Endothelial cell of umbilical vein (primary cell): ENCODE measurements around the gene TNRC6A. TPM values are rescaled to one million over a fixed set of nuclear protein-coding genes. Genes with fewer than 3 reads are reported as not detected.

ENCODE experiments used
- BruUV-seq: library from RNA; stranded (reverse); fragments of 400-500 nt; replicated peaks from 2 replicates; lab custom pipeline; 2021; lab: Mats Ljungman, UMichigan
- CTCF ChIA-PET: fragments of 300-600, 350-600 bp; sonication (Branson Sonifier 250); formaldehyde crosslinking; loops from one replicate; lab custom pipeline; 2021; ENCODE audit warnings: antibody characterized with exemption, inconsistent platforms; lab: Charles Lee
- POLR2A ChIA-PET: fragments of 300-600, 350-600 bp; sonication (Branson Sonifier 250); formaldehyde crosslinking; loops from one replicate; lab custom pipeline; 2021; ENCODE audit warnings: antibody characterized with exemption, inconsistent platforms; lab: Charles Lee
- DNase-seq: peaks from one replicate; pipeline ENCODE4 v3.0.0-alpha.2; 2011; ENCODE audit warnings: low read depth, low spot score
- FAIRE-seq: peaks from 2 replicates; lab custom pipeline; 2011; peaks lifted over from hg19 to GRCh38; lab: Jason Lieb, UNC
- H2AFZ ChIP-seq: 2 replicates; pipeline ENCODE4 v1.6.0; 2012; ENCODE audit warnings: low read depth, low read length, control low read depth, inconsistent platforms
- H3K27ac ChIP-seq: 2 replicates; pipeline ENCODE4 v1.5.1; 2011; ENCODE audit warnings: low read depth, mild to moderate bottlenecking, control low read depth, low read length, moderate library complexity; ENCODE audit not compliant: insufficient read depth
- H3K27me3 ChIP-seq, 2 experiments: 2 replicates each; pipeline versions ENCODE4 v1.6.0 to v1.6.1; 2011; ENCODE audit warnings: low read length in 2 of 2, mixed read lengths in 1 of 2; ENCODE audit not compliant: control insufficient read depth in 2 of 2, insufficient read depth in 2 of 2
- H3K36me3 ChIP-seq, 2 experiments: 2 replicates in 1 of 2; 3 replicates in 1 of 2; pipeline ENCODE4 v1.5.1; 2011; ENCODE audit warnings: low read length in 2 of 2, mild to moderate bottlenecking in 1 of 2, moderate library complexity in 1 of 2; ENCODE audit not compliant: control insufficient read depth in 2 of 2, insufficient read depth in 2 of 2; ENCODE audit errors: extremely low read depth in 1 of 2
- H3K4me1 ChIP-seq: 3 replicates; pipeline ENCODE4 v1.5.1; 2011; ENCODE audit warnings: mild to moderate bottlenecking, low read length; ENCODE audit not compliant: control insufficient read depth, insufficient read depth; ENCODE audit errors: extremely low read depth
- H3K4me2 ChIP-seq: 2 replicates; pipeline ENCODE4 v1.6.1; 2011; ENCODE audit warnings: low read length, control low read depth, mixed read lengths; ENCODE audit not compliant: insufficient read depth
- H3K4me3 ChIP-seq, 3 experiments: fragments of 200-600 bp in 1 of 3; sonication (generic), shearing (Covaris generic) in 1 of 3; replicated peaks in 1 of 3; 2 replicates each; pipeline ENCODE4 v1.5.1; 2011 to 2016; ENCODE audit warnings: control low read depth in 3 of 3, low read length in 3 of 3, mild to moderate bottlenecking in 2 of 3, inconsistent platforms in 1 of 3, low read depth in 1 of 3, moderate library complexity in 1 of 3; ENCODE audit not compliant: insufficient read depth in 1 of 3
- H3K79me2 ChIP-seq: 2 replicates; pipeline ENCODE4 v1.6.0; 2012; ENCODE audit warnings: low read length, inconsistent platforms; ENCODE audit not compliant: control insufficient read depth, insufficient read depth
- H3K9ac ChIP-seq: replicated peaks from 2 replicates; pipeline ENCODE3; 2011; ENCODE audit warnings: low read length, control low read depth; ENCODE audit not compliant: insufficient read depth; ENCODE audit errors: extremely low read depth
- H3K9me1 ChIP-seq: replicated peaks from 3 replicates; pipeline ENCODE4 v1.6.0; 2011; ENCODE audit warnings: mild to moderate bottlenecking, low read length; ENCODE audit not compliant: control insufficient read depth, insufficient read depth; ENCODE audit errors: extremely low read depth
- H3K9me3 ChIP-seq: replicated peaks from 2 replicates; pipeline ENCODE4 v1.5.1; 2012; ENCODE audit warnings: low read length, inconsistent platforms; ENCODE audit not compliant: control insufficient read depth, insufficient read depth
- H4K20me1 ChIP-seq: replicated peaks from 2 replicates; pipeline ENCODE3; 2011; ENCODE audit warnings: mild to moderate bottlenecking, low read length; ENCODE audit not compliant: control insufficient read depth, insufficient read depth; ENCODE audit errors: extremely low read depth
- EZH2 ChIP-seq: IDR thresholded peaks from 2 replicates; pipeline ENCODE4 v1.6.1; 2012; ENCODE audit warnings: borderline replicate concordance, low read depth, mild to moderate bottlenecking, moderate library complexity, low read length, inconsistent platforms; ENCODE audit not compliant: severe bottlenecking
- FOS ChIP-seq: IDR thresholded peaks from 2 replicates; pipeline ENCODE4 v1.6.1; 2011; ENCODE audit warnings: mild to moderate bottlenecking, low read length, moderate library complexity, borderline replicate concordance; ENCODE audit not compliant: insufficient read depth
- GATA2 ChIP-seq: IDR thresholded peaks from 2 replicates; pipeline ENCODE4 v1.7.0; 2011; ENCODE audit warnings: low read depth, mild to moderate bottlenecking, moderate library complexity, mixed read lengths, low read length; ENCODE audit not compliant: insufficient read length, insufficient read depth
- JUN ChIP-seq: IDR thresholded peaks from 2 replicates; pipeline ENCODE4 v1.6.1; 2011; ENCODE audit warnings: borderline replicate concordance, low read depth; ENCODE audit not compliant: insufficient read length, insufficient read depth
- MYC ChIP-seq: IDR thresholded peaks from one replicate; pipeline ENCODE4 v1.6.1; 2011; ENCODE audit warnings: mild to moderate bottlenecking, low read depth, low read length
- POLR2A ChIP-seq: IDR thresholded peaks from 2 replicates; pipeline ENCODE4 v1.6.1; 2012; ENCODE audit warnings: low read depth, mild to moderate bottlenecking, control low read depth, low read length
- POLR2AphosphoS5 ChIP-seq: IDR thresholded peaks from 2 replicates; pipeline ENCODE4 v1.6.1; 2012; ENCODE audit warnings: low read depth, mild to moderate bottlenecking, control low read depth, low read length, moderate library complexity; ENCODE audit not compliant: insufficient read depth
- dilution Hi-C: fragments of 300-500 bp; cut with MboI; formaldehyde crosslinking; loops from one replicate; pipeline ENCODE4 v1.15.0; 2019; ENCODE audit warnings: low sequenced_read_pairs; ENCODE audit not compliant: extremely low pct_ligation_motif_present
- intact Hi-C: fragments of 100-400 bp; cut with micrococcal nuclease; formaldehyde crosslinking; loops from one replicate; pipeline ENCODE4 v1.10.0; 2022
- polyA plus RNA-seq, 4 experiments: library from polyadenylated mRNA; depleted of rRNA in 3 of 4; stranded (reverse) in 3 of 4; unstranded in 1 of 4; fragments of >200 nt; gene quantifications; 2 replicates each; pipeline versions ENCODE4 v1.2.1 to v1.2.3, GENCODE V29; 2011 to 2012; ENCODE audit warnings: missing spikeins in 1 of 4
- total RNA-seq: library from RNA; stranded (reverse); gene quantifications from 2 replicates; pipeline ENCODE4 v1.2.3, GENCODE V29; 2021
- TF ChIP-seq, protein P1 (sequence below): IDR thresholded peaks from 2 replicates; pipeline ENCODE4 v1.6.1; 2011; ENCODE audit not compliant: insufficient read depth, insufficient read length
- TF ChIP-seq, protein P2 (sequence below), 2 donors: IDR thresholded peaks; 1 replicate in 1 of 2; 2 replicates in 1 of 2; pipeline ENCODE4 v1.5.1; 2011; ENCODE audit warnings: low read length in 2 of 2, mild to moderate bottlenecking in 2 of 2, moderate library complexity in 2 of 2, control low read depth in 1 of 2, inconsistent platforms in 1 of 2, low read depth in 1 of 2; ENCODE audit not compliant: insufficient read depth in 1 of 2; ENCODE audit errors: extremely low read depth in 1 of 2

The TNRC6A gene
- total and polyA plus RNA-seq, 2 donors (not counting 3 experiments of a cell fraction or from before 2014, with no cell fraction given), result 39.3 to 74.5 TPM

DNA sequence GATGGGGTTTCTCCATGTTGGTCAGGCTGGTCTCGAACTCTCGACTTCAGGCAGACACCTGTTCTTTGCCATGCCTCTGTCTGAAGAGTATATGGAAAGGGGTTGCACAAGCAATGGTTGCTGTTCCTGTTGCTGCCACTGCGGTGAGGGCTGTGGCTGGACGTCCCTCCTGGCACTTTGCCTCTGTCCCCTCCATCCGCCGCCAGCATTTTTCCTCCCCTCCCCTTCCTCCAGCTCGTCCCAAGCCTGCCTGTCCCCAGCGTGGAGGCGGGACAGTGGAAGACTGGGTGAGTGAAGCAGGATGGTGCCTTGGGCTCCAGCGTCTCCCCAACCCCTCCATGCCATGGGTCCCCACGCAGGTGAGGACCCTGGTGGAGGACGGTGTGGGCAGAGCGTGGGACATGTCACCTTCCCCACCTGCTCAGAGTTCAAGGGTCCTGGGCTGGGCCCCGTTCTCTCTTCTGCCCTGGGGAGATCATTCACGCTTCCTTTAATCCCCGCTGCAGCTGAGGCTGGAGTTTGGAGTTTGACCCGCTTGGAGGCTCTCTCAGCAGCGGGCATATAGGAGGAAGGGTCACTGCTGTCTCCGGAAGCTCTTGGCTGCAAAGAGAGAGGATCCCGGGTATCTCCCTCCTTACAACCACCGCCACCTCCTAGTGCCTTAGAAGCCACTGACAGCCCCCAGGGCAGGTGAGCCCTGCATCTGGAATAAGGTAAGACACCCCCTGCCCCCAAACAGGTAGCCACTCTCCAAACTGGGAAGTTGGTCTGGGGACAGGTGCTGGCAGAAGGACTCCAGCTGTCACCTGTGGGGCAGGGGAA, 116.5 kb downstream of the TNRC6A start, which contains the start of gene SLC5A11:
TSS of gene SLC5A11 (plus strand) at position 238 of the 822 bp plus-strand sequence. CDS start 12,681 bp downstream, outside the sequence.
- FAIRE-seq (no peak), DNase-seq (no peak)
- ChIA-PET POLR2A (no interaction called here), CTCF (interaction anchor here (1.2 kb wide), 1 partner anchor 11 kb away, joined by 4 read pairs; no protein-coding TSS in a partner anchor)
- no peak within 1 kb of the TSS for H3K9ac ChIP-seq
- H3K9me1 ChIP-seq, result no peaks in the 10 kb centered on the region
- intact Hi-C loops (no loop called here), dilution Hi-C loops (no loop called here)
- H4K20me1 ChIP-seq, result no peaks in the 10 kb centered on the region
- H3K9me3 ChIP-seq, result no peaks in the 10 kb centered on the region
- no peak for TF ChIP-seq POLR2AphosphoS5
- no peak for TF ChIP-seq POLR2A
- TF ChIP-seq FOS, result no peak
- TF ChIP-seq, protein P1, sequence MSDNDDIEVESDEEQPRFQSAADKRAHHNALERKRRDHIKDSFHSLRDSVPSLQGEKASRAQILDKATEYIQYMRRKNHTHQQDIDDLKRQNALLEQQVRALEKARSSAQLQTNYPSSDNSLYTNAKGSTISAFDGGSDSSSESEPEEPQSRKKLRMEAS, result no peak
- TF ChIP-seq MYC, result no peak
- TF ChIP-seq, protein P2, sequence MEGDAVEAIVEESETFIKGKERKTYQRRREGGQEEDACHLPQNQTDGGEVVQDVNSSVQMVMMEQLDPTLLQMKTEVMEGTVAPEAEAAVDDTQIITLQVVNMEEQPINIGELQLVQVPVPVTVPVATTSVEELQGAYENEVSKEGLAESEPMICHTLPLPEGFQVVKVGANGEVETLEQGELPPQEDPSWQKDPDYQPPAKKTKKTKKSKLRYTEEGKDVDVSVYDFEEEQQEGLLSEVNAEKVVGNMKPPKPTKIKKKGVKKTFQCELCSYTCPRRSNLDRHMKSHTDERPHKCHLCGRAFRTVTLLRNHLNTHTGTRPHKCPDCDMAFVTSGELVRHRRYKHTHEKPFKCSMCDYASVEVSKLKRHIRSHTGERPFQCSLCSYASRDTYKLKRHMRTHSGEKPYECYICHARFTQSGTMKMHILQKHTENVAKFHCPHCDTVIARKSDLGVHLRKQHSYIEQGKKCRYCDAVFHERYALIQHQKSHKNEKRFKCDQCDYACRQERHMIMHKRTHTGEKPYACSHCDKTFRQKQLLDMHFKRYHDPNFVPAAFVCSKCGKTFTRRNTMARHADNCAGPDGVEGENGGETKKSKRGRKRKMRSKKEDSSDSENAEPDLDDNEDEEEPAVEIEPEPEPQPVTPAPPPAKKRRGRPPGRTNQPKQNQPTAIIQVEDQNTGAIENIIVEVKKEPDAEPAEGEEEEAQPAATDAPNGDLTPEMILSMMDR (IDR thresholded peaks at IDR 0.05; ENCODE audit: extremely low read depth in 1 of 2, insufficient read depth in 1 of 2, low read depth in 1 of 2, low read length in 2 of 2), result no peak
- no peak for TF ChIP-seq GATA2
- no peak for TF ChIP-seq EZH2
- TF ChIP-seq JUN, result no peak
- H3K27me3 ChIP-seq, result no peaks in the 10 kb centered on the region
- H3K79me2 ChIP-seq, result no peaks in the 10 kb centered on the region
- no peak within 1 kb of the TSS for H2AFZ ChIP-seq
- no peak within 1 kb of the TSS for H3K4me3 ChIP-seq
- no peaks in the 10 kb centered on the region for H3K36me3 ChIP-seq
- H3K4me2 ChIP-seq, result no peak within 1 kb of the TSS
- peaks cover 18% of the 10 kb centered on the region for H3K4me1 ChIP-seq
- no peak within 1 kb of the TSS for H3K27ac ChIP-seq
- no TSS peak for BruUV-seq
